GM12878 (cell line): Measurements from ENCODE around the gene MARCKSL1. TPM values are rescaled to one million over a fixed set of nuclear protein-coding genes. Genes with fewer than 3 reads are reported as not detected.

Source experiments
- ATAC-seq: fragments of 200-7000 bp; cut with Tn5 transposase; 3 replicates; pipeline ENCODE4 v1.9.1; 2020; ENCODE audit warnings: mild to moderate bottlenecking, moderate library complexity
- BruUV-seq: library from RNA; stranded (reverse); fragments of 400-500 nt; replicated peaks from 2 replicates; lab custom pipeline; 2021; lab: Mats Ljungman, UMichigan
- CTCF ChIA-PET: fragments of 300-600 bp; sonication (Branson Sonifier 250); formaldehyde crosslinking; extraction: SDS; loops from one replicate; lab custom pipeline; 2021; ENCODE audit warnings: inconsistent platforms; lab: Yijun Ruan, JAX
- POLR2A ChIA-PET: fragments of 350-600 bp; formaldehyde crosslinking; extraction: SDS; loops from one replicate; lab custom pipeline; 2021; ENCODE audit warnings: inconsistent platforms; lab: Charles Lee
- RAD21 ChIA-PET: fragments of 300-600 bp; sonication (Branson Sonifier 250); formaldehyde crosslinking; loops from one replicate; lab custom pipeline; 2023; ENCODE audit warnings: antibody characterized with exemption; ENCODE audit not compliant: unreplicated experiment; lab: Charles Lee
- SMC1A ChIA-PET: fragments of 300-600 bp; sonication (Branson Sonifier 250); formaldehyde crosslinking; loops from one replicate; lab custom pipeline; 2023; ENCODE audit not compliant: unreplicated experiment, uncharacterized antibody; lab: Charles Lee
- DNase-seq: peaks from one replicate; pipeline ENCODE4 v3.0.0-alpha.2; 2011; ENCODE audit warnings: low read depth, low spot score
- FAIRE-seq: peaks from 3 replicates; lab custom pipeline; 2011; peaks lifted over from hg19 to GRCh38; lab: Jason Lieb, UNC
- H2AFZ ChIP-seq: 2 replicates; pipeline ENCODE4 v1.6.0; 2011; ENCODE audit warnings: low read depth, low read length, control low read depth; ENCODE audit not compliant: control insufficient read depth
- H3K27ac ChIP-seq: 2 replicates; pipeline ENCODE4 v1.5.1; 2011; ENCODE audit warnings: control low read depth; ENCODE audit not compliant: control insufficient read depth, insufficient read depth
- H3K27me3 ChIP-seq, 2 experiments: replicated peaks in 1 of 2; 2 replicates each; pipeline versions ENCODE4 v1.6.0 to v1.6.1; 2011; ENCODE audit warnings: low read length in 1 of 2; ENCODE audit not compliant: control insufficient read depth in 2 of 2, insufficient read depth in 2 of 2
- H3K36me3 ChIP-seq, 2 experiments: 2 replicates each; pipeline ENCODE4 v1.5.1; 2011; ENCODE audit warnings: low read length in 1 of 2; ENCODE audit not compliant: control insufficient read depth in 2 of 2, insufficient read depth in 2 of 2
- H3K4me1 ChIP-seq: 2 replicates; pipeline ENCODE4 v1.6.1; 2011; ENCODE audit warnings: mild to moderate bottlenecking, low read length, moderate library complexity, mixed read lengths; ENCODE audit not compliant: control insufficient read depth, insufficient read depth
- H3K4me2 ChIP-seq: 2 replicates; pipeline ENCODE4 v1.6.0; 2011; ENCODE audit warnings: control low read depth; ENCODE audit not compliant: control insufficient read depth, insufficient read depth
- H3K4me3 ChIP-seq: fragments of 200-600 bp; sonication (generic); 2 replicates; pipeline ENCODE4 v1.5.1; 2016
- H3K79me2 ChIP-seq: 2 replicates; pipeline ENCODE4 v1.6.0; 2011; ENCODE audit warnings: low read length; ENCODE audit not compliant: control insufficient read depth, insufficient read depth
- H3K9ac ChIP-seq: 2 replicates; pipeline ENCODE4 v1.8.0; 2011; ENCODE audit warnings: low read length, control low read depth, mixed read lengths; ENCODE audit not compliant: control insufficient read depth, insufficient read depth
- H3K9me3 ChIP-seq: replicated peaks from 3 replicates; pipeline ENCODE4 v1.5.1; 2011; ENCODE audit warnings: mild to moderate bottlenecking, low read length; ENCODE audit not compliant: control insufficient read depth, insufficient read depth
- H4K20me1 ChIP-seq: 2 replicates; pipeline ENCODE4 v1.6.0; 2011; ENCODE audit not compliant: control insufficient read depth, insufficient read depth
- HDGF ChIP-seq: fragments of 450-650 bp; IDR thresholded peaks from 2 replicates; pipeline ENCODE4 v1.6.1; 2016; ENCODE audit warnings: antibody characterized with exemption
- IKZF2 ChIP-seq, 2 experiments: fragments of 450-650 bp; IDR thresholded peaks; 2 replicates each; pipeline ENCODE4 v1.6.1; 2017; ENCODE audit warnings: mild to moderate bottlenecking in 2 of 2, moderate library complexity in 2 of 2
- PRDM15 ChIP-seq: fragments of 450-650 bp; formaldehyde crosslinking; IDR thresholded peaks from 2 replicates; pipeline ENCODE4 v1.4.0; 2020; ENCODE audit warnings: mild to moderate bottlenecking, moderate library complexity
- SUPT20H ChIP-seq: IDR thresholded peaks from 2 replicates; pipeline ENCODE4 v1.6.1; 2011; ENCODE audit warnings: low read depth, mild to moderate bottlenecking, low read length, moderate library complexity, borderline replicate concordance; ENCODE audit not compliant: control insufficient read depth
- WGBS: methylation state at CpG from one replicate; pipeline ENCODE4 v1.1.6; 2016; ENCODE audit warnings: low lambda C conversion rate; ENCODE audit not compliant: insufficient replicate concordance, insufficient coverage; ENCODE audit errors: missing lambda C conversion rate; 5-methylcytosine and 5-hydroxymethylcytosine counted together
- in situ Hi-C: fragments of 300-500 bp; cut with MboI; formaldehyde crosslinking; loops from 9 replicates; pipeline ENCODE4 v1.14.3; 2018; ENCODE audit warnings: mixed read lengths
- intact Hi-C: fragments of 100-400 bp; cut with micrococcal nuclease; formaldehyde crosslinking; loops from one replicate; pipeline ENCODE4 v1.14.2; 2022; ENCODE audit not compliant: unreplicated experiment
- polyA plus RNA-seq, 11 experiments: library from polyadenylated mRNA; depleted of rRNA in 4 of 11; unstranded in 6 of 11; stranded (reverse) in 5 of 11; fragments of >200 nt; fragmentation: Nextera tagmentation in 4 of 11; fragmentation: Illumina TruSeq in 1 of 11; extraction: Ambion mirVana in 4 of 11; extraction: Trizol in 1 of 11; gene quantifications; 1 replicate in 1 of 11; 2 replicates in 10 of 11; pipeline versions ENCODE4 v1.2.1 to v1.2.3, GENCODE V29; 2011 to 2016; ENCODE audit warnings: inconsistent platforms in 2 of 11, missing spikeins in 2 of 11, low read depth in 1 of 11
- total RNA-seq, 4 experiments: library from RNA; depleted of rRNA in 3 of 4; stranded (reverse); fragments of >200 nt in 3 of 4; fragmentation: Illumina TruSeq in 1 of 4; extraction: Trizol in 1 of 4; gene quantifications; 2 replicates each; pipeline versions ENCODE4 v1.2.1 to v1.2.3, GENCODE V29; 2013 to 2021
- TF ChIP-seq, protein P1 (sequence below): fragments of 450-650 bp; IDR thresholded peaks from 2 replicates; pipeline ENCODE4 v1.6.1; 2017; ENCODE audit warnings: low read depth, mild to moderate bottlenecking, moderate library complexity

MARCKSL1 gene
- total and polyA plus RNA-seq, 10 of the 15 experiments (the other 5 are each of a cell fraction or from before 2014, with no cell fraction given), result 14.5 to 225 (median 158) TPM

DNA sequence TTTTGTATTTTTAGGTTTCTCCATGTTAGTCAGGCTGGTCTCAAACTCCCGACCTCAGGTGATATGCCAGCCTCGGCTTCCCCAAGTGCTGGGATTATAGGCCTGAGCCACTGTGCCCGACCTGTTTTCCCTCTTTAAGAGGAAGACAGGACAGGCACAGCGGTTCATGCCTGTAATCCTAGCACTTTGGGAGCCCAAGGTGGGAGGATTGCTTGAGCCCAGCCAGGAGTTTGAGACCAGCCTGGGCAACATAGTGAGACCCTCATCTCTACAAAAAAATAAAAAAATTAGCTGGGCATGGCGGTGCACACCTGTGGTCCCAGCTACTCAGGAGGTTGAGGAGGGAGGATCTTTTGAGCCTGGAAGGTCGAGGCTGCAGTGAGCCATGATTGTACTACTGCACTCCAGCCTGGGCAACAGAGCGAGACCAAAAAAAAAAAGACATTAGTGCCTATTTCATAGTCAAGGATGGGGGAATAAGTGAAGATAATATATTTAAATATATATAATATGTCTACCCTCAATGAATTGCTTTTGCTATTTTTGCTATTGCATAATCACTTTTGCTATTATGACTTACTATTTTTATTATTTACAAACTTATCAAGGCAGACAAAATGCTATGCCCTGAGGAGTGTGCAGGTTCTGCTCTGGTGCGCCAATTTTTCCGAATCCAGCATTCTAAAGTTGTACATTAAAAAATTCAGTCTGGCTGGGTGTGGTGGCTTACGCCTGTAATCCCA lies 17.7 kb downstream of the MARCKSL1 start:
- DNase-seq, result no peak
- H3K9ac ChIP-seq, result no peak overlapping the region
- no peak for TF ChIP-seq SUPT20H
- TF ChIP-seq, all 136 proteins: peak for 0
- CTCF ChIA-PET, result interaction anchor here (0.6 to 6.3 kb wide), 14 partner anchors 10 to 257 kb away, joined by 3 to 99 read pairs (median 6); partner anchors contain the start of genes FAM167B, LCK and MARCKSL1
- no peak overlapping the region for H3K27ac ChIP-seq
- H3K79me2 ChIP-seq, result peaks cover 42% of the 10 kb centered on the region
- H3K4me2 ChIP-seq, result no peak overlapping the region
- SMC1A ChIA-PET, result interaction anchor here (1.2 to 9.7 kb wide), 11 partner anchors 13 to 102 kb away, joined by 3 to 124 read pairs (median 6); partner anchors contain the start of genes FAM167B and LCK
- H3K4me1 ChIP-seq, result peaks cover 54% of the 10 kb centered on the region
- no peaks in the 10 kb centered on the region for H3K27me3 ChIP-seq
- no peak overlapping the region for H3K4me3 ChIP-seq
- POLR2A ChIA-PET, result interaction anchor here (1.2 to 3.9 kb wide), 5 partner anchors 11 to 68 kb away, joined by 3 to 21 read pairs (median 11); partner anchors contain the start of genes LCK and MARCKSL1
- WGBS, result 77% methylated on average over 10 of the region's 10 CpGs
- H3K9me3 ChIP-seq, result no peaks in the 10 kb centered on the region
- no peak overlapping the region for H2AFZ ChIP-seq
- no peaks in the 10 kb centered on the region for H4K20me1 ChIP-seq
- FAIRE-seq, result no peak
- ATAC-seq, result no peak
- H3K36me3 ChIP-seq, result peaks cover 16 to 33% of the 10 kb centered on the region in 2 experiments
- intact Hi-C loops, result loop anchor here (5.0 kb wide), 2 partner anchors 66 to 116 kb away; partner anchors contain the start of genes CCDC28B and LCK
- BruUV-seq, result no TSS peak
- RAD21 ChIA-PET, result interaction anchor here (1.1 to 4.5 kb wide), 12 partner anchors 11 to 103 kb away, joined by 3 to 49 read pairs (median 8); partner anchors contain the start of genes BSDC1, HDAC1 and MARCKSL1
- in situ Hi-C loops, result no loop called here

DNA sequence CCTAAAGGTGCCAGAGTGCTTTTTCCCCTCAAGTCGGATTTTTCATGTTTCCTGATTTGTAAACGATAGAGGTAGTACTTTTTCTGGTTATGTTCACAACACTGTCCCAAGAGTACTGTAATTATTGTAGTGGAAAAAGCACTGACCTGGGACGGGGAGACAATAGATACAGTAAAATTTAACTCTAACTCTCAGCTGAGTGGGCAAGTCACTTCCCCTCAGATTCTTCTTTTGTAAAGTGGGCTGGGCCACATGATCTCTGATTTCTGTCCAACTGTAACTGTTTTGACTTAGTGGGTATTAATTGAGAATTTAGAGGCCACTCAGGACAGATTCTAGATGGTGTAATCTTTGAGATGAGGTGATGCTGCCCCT lies 19.1 kb downstream of the MARCKSL1 start:
- BruUV-seq, result no TSS peak
- RAD21 ChIA-PET, result interaction anchor here (0.8 to 4.5 kb wide), 19 partner anchors 10 to 137 kb away, joined by 3 to 49 read pairs (median 5); partner anchors contain the start of genes BSDC1, HDAC1, MARCKSL1 and TXLNA
- Histone ChIP-seq H2AFZ (peak overlapping the region; percentile 3), H3K36me3 (peaks cover 16 to 33% of the 10 kb centered on the region in 2 experiments), H3K4me3 (peak overlapping the region; percentile 20; the same call in 1 of the 2 replicates), H4K20me1 (no peaks in the 10 kb centered on the region), H3K9me3 (no peaks in the 10 kb centered on the region), H3K4me1 (peaks cover 43% of the 10 kb centered on the region), H3K9ac (no peak overlapping the region), H3K79me2 (peaks cover 46% of the 10 kb centered on the region), H3K27me3 (no peaks in the 10 kb centered on the region), H3K27ac (peak overlapping the region; percentile 52; the same call in 1 of the 2 replicates), H3K4me2 (peak overlapping the region; percentile 76)
- intact Hi-C loops (loop anchor here (1.0 to 5.0 kb wide), 3 partner anchors 65 to 115 kb away; partner anchors contain the start of genes CCDC28B and LCK), in situ Hi-C loops (no loop called here)
- CTCF ChIA-PET, result interaction anchor here (0.6 to 6.3 kb wide), 30 partner anchors 9 to 395 kb away, joined by 3 to 99 read pairs (median 4); partner anchors contain the start of genes CCDC28B, DCDC2B, FAM167B and HDAC1
- FAIRE-seq, result no peak
- 2% methylated on average over 3 of the region's 3 CpGs for WGBS
- SMC1A ChIA-PET, result interaction anchor here (0.9 to 9.7 kb wide), 18 partner anchors 10 to 101 kb away, joined by 3 to 124 read pairs (median 6); partner anchors contain the start of genes FAM167B, HDAC1 and LCK
- POLR2A ChIA-PET, result interaction anchor here (0.6 to 3.9 kb wide), 15 partner anchors 9 to 116 kb away, joined by 3 to 21 read pairs (median 4); partner anchors contain the start of genes LCK and MARCKSL1
- no peak for DNase-seq
- peak; percentile 50 for ATAC-seq
- TF ChIP-seq, protein P1, sequence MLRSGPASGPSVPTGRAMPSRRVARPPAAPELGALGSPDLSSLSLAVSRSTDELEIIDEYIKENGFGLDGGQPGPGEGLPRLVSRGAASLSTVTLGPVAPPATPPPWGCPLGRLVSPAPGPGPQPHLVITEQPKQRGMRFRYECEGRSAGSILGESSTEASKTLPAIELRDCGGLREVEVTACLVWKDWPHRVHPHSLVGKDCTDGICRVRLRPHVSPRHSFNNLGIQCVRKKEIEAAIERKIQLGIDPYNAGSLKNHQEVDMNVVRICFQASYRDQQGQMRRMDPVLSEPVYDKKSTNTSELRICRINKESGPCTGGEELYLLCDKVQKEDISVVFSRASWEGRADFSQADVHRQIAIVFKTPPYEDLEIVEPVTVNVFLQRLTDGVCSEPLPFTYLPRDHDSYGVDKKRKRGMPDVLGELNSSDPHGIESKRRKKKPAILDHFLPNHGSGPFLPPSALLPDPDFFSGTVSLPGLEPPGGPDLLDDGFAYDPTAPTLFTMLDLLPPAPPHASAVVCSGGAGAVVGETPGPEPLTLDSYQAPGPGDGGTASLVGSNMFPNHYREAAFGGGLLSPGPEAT, result 0 out of 2 replicates have a peak, but pooled peaks have one; percentile 21
- TF ChIP-seq IKZF2 (IDR thresholded peaks at IDR 0.05) (peak in 1 of 2 experiments; percentile 26; a peak in 2 of 4 replicates), HDGF (no peak), PRDM15 (CRISPR knock-in tag) (no peak)
